AG09309 (cell line): Measurements from ENCODE around the gene SPAG16.

Experiments used
- DNase-seq: peaks from one replicate; pipeline ENCODE4 v3.0.0-alpha.2; 2010; ENCODE audit warnings: low read depth
- H3K4me3 ChIP-seq: 2 replicates; pipeline ENCODE4 v1.5.1; 2011; ENCODE audit warnings: mild to moderate bottlenecking, low read depth, low read length, moderate library complexity; ENCODE audit not compliant: control insufficient read depth
- TF ChIP-seq, protein P1 (sequence below): IDR thresholded peaks from 2 replicates; pipeline ENCODE4 v1.5.1; 2011; ENCODE audit warnings: mild to moderate bottlenecking, low read depth, low read length, inconsistent platforms; ENCODE audit not compliant: insufficient read depth, control insufficient read depth; ENCODE audit errors: missing control alignments

The SPAG16 gene

DNA sequence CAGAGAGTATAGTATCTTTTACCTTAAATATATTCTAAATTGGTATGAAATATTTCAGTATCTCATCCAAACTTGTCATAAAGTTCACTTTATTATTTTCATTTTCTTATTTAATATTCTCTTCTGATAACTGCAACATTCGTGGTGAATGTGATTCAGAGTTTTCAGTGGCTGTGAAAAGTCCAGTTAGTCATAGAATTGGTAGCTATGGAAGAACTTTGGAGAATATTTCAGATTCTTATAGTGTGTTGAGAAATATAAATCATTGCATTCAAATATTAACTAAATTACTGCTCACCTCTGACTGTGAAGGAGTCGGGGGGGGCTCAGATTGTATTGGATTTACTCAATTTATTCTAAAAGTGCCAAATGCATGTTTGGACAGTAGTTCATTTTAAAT lies 948.0 kb downstream of the SPAG16 start:
- TF ChIP-seq, protein P1, sequence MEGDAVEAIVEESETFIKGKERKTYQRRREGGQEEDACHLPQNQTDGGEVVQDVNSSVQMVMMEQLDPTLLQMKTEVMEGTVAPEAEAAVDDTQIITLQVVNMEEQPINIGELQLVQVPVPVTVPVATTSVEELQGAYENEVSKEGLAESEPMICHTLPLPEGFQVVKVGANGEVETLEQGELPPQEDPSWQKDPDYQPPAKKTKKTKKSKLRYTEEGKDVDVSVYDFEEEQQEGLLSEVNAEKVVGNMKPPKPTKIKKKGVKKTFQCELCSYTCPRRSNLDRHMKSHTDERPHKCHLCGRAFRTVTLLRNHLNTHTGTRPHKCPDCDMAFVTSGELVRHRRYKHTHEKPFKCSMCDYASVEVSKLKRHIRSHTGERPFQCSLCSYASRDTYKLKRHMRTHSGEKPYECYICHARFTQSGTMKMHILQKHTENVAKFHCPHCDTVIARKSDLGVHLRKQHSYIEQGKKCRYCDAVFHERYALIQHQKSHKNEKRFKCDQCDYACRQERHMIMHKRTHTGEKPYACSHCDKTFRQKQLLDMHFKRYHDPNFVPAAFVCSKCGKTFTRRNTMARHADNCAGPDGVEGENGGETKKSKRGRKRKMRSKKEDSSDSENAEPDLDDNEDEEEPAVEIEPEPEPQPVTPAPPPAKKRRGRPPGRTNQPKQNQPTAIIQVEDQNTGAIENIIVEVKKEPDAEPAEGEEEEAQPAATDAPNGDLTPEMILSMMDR = no peak
- DNase-seq = no peak
- no peak overlapping the region for H3K4me3 ChIP-seq

DNA sequence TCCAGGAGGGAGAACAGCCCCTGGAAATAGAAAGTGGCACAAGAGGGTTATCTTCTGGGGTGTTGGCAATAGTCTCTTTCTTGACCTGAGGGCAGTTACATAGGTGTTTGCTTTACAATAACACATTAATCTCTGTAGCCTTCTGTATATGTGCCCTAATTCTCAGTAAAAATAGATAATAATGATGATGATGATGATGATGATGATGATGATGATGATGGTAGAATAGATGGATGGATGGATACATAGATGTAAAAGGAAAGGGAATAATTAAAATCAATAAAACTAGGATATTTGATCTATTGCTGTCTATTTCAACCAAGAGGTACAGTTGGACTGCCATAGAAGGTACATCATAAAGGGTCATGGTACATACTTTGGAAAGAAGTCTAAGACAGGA lies 948.9 kb downstream of the SPAG16 start:
- H3K4me3 ChIP-seq = no peak overlapping the region
- DNase-seq = no peak
- TF ChIP-seq, protein P1 = no peak

DNA sequence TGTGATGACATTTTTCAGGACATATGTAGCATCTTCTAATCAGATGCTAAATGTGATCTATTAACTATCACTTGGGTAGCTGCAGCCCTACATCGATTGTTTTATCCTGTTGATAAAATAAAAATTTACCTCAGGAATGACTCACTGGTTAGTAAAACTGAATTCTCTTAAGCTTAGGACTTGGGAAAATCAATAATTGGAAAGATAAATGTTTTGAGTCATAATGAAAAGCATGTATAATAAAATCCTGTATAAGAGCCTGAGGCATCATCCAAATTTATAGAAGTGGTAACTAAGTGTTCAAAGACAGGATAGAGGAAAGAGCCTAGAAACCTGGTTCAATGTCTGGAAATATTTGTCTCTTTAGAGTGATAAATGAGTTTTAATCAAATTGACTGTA lies 958.5 kb downstream of the SPAG16 start:
- TF ChIP-seq, protein P1 = no peak
- DNase-seq = no peak
- no peak overlapping the region for H3K4me3 ChIP-seq

DNA sequence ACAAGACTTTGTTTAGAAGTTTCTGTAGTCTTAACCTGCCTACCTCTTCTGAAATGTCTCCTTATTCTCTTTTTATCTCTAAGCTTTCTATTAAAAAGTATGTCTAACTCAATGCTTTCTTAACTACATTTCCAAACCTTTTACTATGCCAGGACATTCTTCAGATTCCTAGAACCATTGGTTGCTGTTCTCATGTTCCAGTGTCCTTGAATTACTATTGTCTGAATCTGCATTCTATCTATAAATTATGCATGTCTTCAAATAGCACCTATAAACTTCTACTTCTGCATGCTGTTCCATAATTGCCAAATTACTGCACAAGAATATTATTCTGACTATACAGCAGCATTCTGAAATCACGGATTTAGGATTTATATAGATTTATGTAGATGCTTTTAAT lies 960.6 kb downstream of the SPAG16 start:
- H3K4me3 ChIP-seq = no peak overlapping the region
- TF ChIP-seq, protein P1 = no peak
- DNase-seq = no peak

DNA sequence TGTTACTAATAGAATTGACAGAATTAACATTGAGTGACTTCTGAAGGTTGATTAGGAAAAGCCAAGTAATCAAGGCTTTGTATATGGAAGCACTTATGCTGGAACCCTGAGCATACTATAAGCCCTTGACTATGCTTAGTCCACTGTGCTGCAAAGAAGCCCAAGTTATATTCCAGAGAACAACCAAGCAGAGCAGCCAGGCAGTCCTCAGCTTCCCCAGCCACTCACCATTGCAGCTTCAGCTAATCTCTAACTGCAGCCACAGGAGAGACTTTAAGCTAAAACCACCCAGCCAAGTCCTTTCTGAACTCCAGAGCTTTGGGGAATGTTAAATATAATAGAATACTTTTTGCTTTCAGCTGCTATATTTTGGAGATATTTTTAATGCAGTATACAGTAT lies 962.2 kb downstream of the SPAG16 start:
- TF ChIP-seq, protein P1 = no peak
- no peak for DNase-seq
- H3K4me3 ChIP-seq = no peak overlapping the region

DNA sequence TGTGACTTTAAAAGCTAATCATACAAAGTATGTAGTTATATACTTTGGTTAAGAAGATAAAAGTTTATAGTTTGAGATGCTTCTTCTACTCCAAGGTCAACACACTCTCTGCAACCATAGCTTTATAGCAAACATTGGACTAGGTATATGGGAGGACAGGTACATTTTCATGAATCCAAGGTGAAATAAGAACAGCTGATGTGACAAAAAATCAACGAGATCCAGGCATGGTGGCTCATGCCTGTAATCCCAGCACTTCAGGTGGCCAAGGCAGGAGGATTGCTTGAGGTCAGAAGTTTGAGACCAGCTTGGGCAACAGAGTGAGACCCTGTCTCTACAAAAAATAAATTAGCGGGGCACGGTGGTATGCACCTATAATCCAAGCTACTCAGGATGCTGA lies 963.3 kb downstream of the SPAG16 start:
- TF ChIP-seq, protein P1 = no peak
- no peak overlapping the region for H3K4me3 ChIP-seq
- DNase-seq = no peak

DNA sequence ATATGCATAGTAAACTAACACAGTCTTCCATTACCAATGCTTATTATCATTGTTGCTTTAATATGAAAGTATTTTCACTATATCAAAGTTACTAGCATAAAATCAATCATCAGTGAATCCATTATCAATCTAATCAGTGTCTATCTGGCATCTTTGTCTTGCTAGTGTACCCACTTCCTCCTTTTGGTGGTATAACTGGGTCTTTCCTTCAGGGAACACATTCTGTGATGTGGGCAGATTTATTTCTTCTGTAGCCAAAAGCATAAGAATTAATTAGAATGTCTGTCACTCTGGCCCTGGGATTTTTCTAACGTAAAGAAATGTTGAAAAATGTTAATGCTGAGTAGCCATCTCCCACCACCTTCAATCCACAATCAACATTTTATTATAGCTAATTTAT lies 970.8 kb downstream of the SPAG16 start:
- TF ChIP-seq, protein P1 = no peak
- H3K4me3 ChIP-seq = no peak overlapping the region
- DNase-seq = no peak
